GM18505 (cell line): ENCODE measurements around the gene PROK2.

Source experiments
- ATAC-seq: cut with Tn5 transposase; IDR thresholded peaks from one replicate; pipeline ENCODE4 v1.9.1; 2021; ENCODE audit not compliant: unreplicated experiment
- POLR2A ChIP-seq: IDR thresholded peaks from 4 replicates; pipeline ENCODE4 v1.6.1; 2011; ENCODE audit warnings: borderline replicate concordance; ENCODE audit not compliant: insufficient read depth, insufficient read length; ENCODE audit errors: extremely low read depth

The PROK2 gene

GRCh38 chr3:71752831-71753700 lies 31.9 kb downstream of the PROK2 start:
- ATAC-seq: no peak
- no peak for TF ChIP-seq POLR2A

GRCh38 chr3:71751602-71752001 lies 33.3 kb downstream of the PROK2 start:
- no peak for TF ChIP-seq POLR2A
- no peak for ATAC-seq

GRCh38 chr3:71744738-71745137 lies 40.2 kb downstream of the PROK2 start:
- ATAC-seq: no peak
- TF ChIP-seq POLR2A: no peak

- no peak for ATAC-seq
- no peak for TF ChIP-seq POLR2A
Measured at GRCh38 chr3:71742621-71743020, 42.3 kb downstream of the PROK2 start.

GRCh38 chr3:71734881-71735280 lies 50.1 kb downstream of the PROK2 start:
- TF ChIP-seq POLR2A: no peak
- no peak for ATAC-seq

- no peak for ATAC-seq
- no peak for TF ChIP-seq POLR2A
Measured at GRCh38 chr3:71733319-71733718, 51.6 kb downstream of the PROK2 start.

- no peak for TF ChIP-seq POLR2A
- ATAC-seq: no peak
Measured at GRCh38 chr3:71732637-71733036, 52.3 kb downstream of the PROK2 start.

- ATAC-seq: no peak
- no peak for TF ChIP-seq POLR2A
Measured at GRCh38 chr3:71728632-71729342, 56.2 kb downstream of the PROK2 start.

GRCh38 chr3:71726146-71726545 lies 58.8 kb downstream of the PROK2 start:
- TF ChIP-seq POLR2A: no peak

GRCh38 chr3:71725271-71725991 lies 59.5 kb downstream of the PROK2 start, which contains the start of gene EIF4E3:
Gene EIF4E3, minus strand, starts transcription at chr3:71725402. Its CDS starts 35 bp downstream, at chr3:71725367.
- ATAC-seq: peak; percentile 43
- TF ChIP-seq POLR2A: no peak

More at GRCh38 chr3:71726146-71726545, 58.8 kb downstream of the PROK2 start:
- no peak for ATAC-seq

GRCh38 chr3:71724584-71725270 lies 60.2 kb downstream of the PROK2 start:
- ATAC-seq: peak; percentile 50
- no peak for TF ChIP-seq POLR2A

GRCh38 chr3:71724171-71724453 lies 60.8 kb downstream of the PROK2 start:
- no peak for ATAC-seq
- TF ChIP-seq POLR2A: no peak
